ENCODE results near the gene CCDC69.

Gene CCDC69

DNA sequence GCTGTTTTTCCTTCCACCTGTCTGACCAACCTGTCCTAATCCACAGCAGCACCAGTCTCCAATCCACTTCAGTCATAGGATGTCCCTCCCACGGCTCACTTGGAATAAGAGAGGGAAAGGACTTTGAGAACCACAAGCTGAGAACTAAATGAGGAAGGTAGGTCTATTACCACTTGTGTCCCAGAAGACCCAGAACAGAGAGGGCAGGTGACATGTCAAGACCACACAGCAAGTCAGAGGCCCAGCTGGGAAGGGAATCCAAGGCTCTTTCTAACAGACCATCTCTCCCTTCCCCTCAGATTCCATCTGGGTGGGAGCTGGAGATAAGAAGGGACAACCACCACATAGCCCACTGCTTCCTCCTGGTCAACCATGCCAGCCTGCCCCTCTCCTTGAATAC is 81.0 kb downstream of the CCDC69 start:
- DNase-seq (ENCODE audit: low spot score) = no peak

DNA sequence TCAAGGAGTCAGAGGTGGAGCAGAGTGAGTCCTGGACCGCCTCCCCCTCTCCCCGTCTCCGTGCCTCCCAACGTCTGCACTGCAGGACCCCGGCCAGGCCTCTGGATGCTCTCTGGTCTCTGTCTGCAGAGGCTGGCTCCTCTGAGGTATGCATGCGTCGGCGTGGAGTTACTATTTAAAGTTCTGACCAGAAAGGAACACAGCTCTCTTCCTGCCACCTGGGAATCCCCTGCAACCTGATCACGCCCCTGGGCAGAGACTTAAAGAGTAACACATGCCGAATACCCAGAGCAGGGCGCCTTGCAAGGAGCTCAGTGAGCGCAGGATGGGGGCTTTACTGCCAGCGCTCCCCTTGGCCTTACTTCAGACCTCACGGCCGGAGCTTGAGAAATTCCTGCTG is 82.4 kb downstream of the CCDC69 start:
- DNase-seq (ENCODE audit: low spot score) = peak; percentile 38

DNA sequence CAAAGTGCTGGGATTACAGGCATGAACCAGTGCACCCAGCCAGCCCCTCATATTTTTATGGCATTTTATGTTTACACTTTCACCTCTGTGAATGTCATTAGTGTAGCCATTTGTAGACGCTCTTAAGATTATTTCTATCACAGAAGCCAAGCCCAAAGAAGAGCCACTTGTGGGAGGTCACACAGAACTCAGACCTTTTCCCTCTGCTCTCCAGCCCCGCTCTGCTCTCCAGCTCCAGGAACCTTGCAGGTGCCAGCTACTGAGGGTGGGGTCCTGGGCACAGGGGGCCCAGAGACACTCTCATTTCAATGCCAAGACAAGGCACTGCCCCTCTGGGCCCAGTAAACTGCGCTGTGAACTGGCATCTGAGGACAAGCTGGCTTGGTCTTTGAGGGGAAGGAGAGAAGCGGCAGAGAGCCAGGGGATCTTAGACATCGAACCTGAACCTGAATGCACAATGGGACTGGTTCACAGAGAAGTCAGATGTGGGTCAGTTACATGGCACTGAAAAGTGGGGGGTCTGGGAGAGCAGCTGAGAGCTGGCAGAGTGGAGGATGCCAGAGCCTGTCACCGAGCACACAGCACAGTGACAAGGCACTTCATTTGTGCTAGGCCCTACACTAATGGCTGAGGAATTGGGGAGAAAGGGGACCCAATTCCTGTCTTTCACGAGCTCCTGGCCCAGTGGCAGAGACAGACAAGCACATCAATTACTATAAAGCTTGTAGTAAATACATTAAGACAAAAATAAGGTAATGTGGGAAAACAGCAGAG is 83.0 kb downstream of the CCDC69 start:
- DNase-seq (ENCODE audit: low spot score) = no peak

DNA sequence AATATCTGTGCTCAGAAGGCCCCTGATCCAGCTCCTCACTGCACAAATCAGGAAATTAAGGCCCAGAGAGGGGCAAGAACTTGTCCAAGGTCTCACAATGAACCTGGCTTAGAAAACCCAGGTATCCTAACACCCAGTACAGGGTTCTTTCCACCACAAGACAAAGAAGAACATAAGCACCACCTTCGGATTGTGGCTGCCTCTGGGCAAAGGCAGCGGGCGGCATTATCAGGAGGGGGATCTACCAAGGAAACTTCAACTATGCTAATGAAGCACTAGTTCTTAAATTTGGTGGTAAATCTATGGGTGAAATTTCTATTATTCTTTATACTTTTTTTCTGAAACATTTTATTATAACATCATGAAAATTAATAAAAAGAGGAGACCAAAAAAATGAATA is 84.2 kb downstream of the CCDC69 start:
- no peak for DNase-seq (ENCODE audit: low spot score)

DNA sequence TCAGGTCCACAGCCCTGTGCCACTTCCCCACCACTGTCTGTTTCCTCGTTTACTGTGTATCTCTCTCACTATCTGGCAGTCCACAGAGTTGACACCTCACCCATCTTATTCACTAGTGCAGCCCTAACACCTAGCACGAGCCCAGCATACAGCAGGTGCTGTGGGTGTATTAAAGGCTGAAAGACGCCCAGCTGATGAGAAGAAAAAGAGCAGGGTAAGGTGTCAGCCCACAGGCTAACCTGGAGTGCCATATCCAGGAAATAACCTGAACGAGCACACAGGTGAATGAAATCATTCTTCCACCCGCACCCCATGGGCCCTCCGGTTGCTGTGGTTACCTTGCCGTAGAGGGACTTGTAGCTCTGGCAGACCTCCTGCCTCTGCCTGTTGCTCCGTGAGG is 84.9 kb downstream of the CCDC69 start:
- DNase-seq (ENCODE audit: low spot score) = no peak

DNA sequence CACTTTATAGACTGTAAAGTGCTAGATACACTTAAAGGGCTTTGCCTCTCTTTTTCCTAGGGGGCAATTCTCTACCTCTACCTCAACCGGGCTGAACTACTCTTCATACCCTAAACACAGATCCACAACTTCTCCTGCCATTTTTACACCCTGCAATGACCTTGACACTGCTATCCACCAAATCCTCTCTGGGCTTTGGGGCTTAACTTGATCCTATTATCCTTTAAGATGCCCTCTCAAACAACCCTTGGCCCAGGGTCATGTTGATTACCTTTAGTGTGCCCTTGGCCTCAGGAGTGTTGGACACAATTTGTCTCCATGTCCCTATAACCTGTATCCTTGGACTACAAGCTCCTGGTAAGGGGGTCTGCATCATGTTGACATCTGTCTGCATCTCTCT is 85.8 kb downstream of the CCDC69 start:
- DNase-seq (ENCODE audit: low spot score) = no peak

DNA sequence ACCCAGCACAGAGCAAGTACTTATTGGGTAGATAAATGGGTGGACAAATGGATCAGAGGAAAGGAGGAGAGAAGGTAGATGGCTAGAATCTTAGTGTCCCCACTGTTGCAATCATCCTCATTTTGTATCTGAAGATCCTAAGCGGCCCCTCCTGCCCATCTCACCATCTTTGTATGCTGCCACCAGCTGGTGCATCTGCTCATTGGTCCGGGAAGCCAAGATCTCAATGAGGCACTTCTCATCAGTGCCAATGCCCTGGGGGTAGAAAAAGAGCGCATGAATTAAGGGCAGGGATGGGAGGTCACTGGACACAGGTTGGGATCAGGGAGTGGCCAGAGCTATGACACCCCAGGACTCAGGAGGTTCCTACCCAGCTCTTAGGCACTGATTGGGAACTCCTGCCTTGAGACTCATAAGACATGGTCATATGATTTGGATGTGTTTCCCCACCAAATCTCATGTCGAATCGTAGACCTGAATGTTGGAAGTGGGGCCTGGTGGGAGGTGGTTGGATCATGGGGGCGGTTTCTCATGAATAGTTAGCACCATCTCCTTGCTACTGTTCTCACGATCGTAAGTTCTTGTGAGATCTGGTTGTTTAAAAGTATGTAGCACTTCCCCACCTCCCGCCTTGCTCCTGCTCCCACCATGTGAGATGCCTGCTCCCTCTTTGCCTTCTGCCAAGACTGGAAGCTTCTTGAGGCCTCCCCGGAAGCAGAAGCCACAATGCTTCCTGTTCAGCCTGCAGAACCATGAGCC is 86.6 kb downstream of the CCDC69 start:
- DNase-seq (ENCODE audit: low spot score) = no peak

DNA sequence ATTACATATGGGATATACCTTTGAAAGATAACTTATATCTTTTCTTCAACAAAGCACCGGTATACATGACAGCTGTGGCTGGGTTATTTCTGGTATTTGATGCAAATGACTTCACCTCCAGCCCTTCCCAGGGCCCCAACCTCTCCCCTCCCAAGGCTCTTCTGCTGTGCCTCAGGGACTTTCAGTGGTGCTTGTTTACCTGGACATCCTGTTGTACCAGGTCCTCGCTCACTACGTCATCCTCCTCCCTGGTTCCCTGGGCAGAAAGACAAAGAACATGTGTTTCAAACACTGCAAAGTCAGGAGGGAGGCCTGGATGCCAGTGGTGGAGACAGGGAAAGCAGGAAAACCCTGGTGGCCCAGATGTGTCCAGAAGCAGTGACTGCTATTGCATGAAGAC is 89.7 kb downstream of the CCDC69 start:
- DNase-seq (ENCODE audit: low spot score) = no peak

DNA sequence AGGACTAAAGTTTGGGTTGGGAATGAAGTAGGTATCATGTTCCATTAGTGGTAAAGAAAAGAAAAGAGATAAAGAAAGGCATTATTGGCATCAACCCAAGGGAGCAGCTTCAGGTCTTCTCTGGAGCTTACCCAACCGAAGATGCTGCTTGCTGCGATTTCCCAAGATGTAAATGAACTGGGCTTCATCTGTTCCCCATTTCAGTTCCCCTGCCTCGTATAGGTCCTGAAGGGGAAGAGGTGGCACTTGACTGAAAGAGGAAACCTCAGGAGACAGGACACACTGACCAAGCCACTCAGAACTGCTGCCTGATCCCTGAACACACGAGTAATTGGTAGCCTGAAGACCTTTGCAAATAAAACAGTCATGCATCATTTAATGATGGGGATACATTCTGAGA is 90.9 kb downstream of the CCDC69 start:
- no peak for DNase-seq (ENCODE audit: low spot score)

Measured in GM03348 (cell line).